ENCODE data around the gene CA5A. TPM values are rescaled to one million over a fixed set of nuclear protein-coding genes. Genes with fewer than 3 reads are reported as not detected.
"Not testable (repeated sequence)": the region's sequence is repeated elsewhere in the genome, so short reads cannot be mapped to it uniquely, and the experiment has no call there.

The CA5A gene
- total and polyA plus RNA-seq, 2 of the 13 experiments (the other 11 are each of a cell fraction or from before 2014, with no cell fraction given), result 66.8 to 106 TPM

DNA sequence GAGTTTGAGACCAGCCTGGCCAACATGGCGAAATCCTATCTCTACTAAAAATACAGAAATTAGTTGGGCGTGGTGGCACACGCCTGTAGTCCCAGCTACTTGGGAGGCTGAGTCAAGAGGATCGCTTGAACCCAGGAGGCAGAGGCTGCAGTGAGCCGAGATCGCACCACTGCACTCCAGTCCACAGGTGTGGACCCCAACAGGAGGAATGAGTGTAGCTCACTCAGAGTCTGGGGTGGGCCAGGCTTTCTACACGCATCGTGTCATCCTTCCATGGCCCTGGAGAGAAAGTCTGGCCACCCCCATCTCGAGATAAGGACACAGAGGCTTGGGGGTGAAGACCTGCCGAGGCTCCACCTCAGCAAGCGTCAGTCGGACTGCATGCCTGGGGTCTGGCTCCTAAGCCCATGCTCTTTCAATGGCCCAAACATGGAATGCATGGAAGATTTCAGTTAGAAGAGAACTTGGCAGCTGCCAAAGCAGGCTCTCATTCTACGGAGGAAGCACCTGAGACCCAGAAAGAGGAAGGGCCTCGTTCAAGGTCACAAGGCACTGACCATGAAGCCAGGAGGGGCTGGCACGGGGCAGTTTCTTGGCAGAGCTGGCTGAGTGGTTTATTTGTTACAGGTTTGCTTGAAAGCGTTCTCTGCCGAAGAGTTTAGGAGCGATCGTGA is 1.4 kb downstream of the CA5A start:
- intact Hi-C loops (cut with micrococcal nuclease; ENCODE audit: unreplicated experiment), result loop anchor here (5.0 kb wide), 1 partner anchor 168 kb away; the partner anchor contains the start of gene KLHDC4
- Histone ChIP-seq H3K4me2 (ENCODE audit: low read depth, low read length) (peak overlapping the region; percentile 90), H3K4me3 (replicated peaks in 1 of 3; ENCODE audit: insufficient read depth in 1 of 3, low read depth in 2 of 3, low read length in 3 of 3) (peak overlapping the region; percentile 58 to 83 (median 73)), H3K4me1 (ENCODE audit: insufficient read depth, low read length) (peaks cover 72% of the 10 kb centered on the region), H3K27ac (ENCODE audit: extremely low read length, insufficient read depth, low read length) (peak overlapping the region; percentile 94), H3K9ac (ENCODE audit: insufficient read depth, low read depth, low read length) (peak overlapping the region; percentile 85), H4K20me1 (ENCODE audit: insufficient read depth, low read length) (peaks cover 50% of the 10 kb centered on the region), H3K79me2 (ENCODE audit: insufficient read depth, low read length) (peaks cover 65% of the 10 kb centered on the region)
- 32% methylated on average over 15 of the region's 19 CpGs for WGBS (ENCODE audit: low lambda C conversion rate)
- H3K9me3 ChIP-seq (ENCODE audit: low read length); in situ Hi-C loops (cut with HindIII; ENCODE audit: extremely low pct_ligation_motif_present, low pct_unique_long_range_greater_than_20kb); BruUV-seq (replicated peaks); CTCF ChIA-PET (ENCODE audit: low intra/inter-chr PET ratio, low total read pairs); DNase-seq (ENCODE audit: low spot score); ATAC-seq; H3K36me3 ChIP-seq (replicated peaks in 1 of 2; ENCODE audit: control insufficient read depth in 1 of 2, insufficient read depth in 2 of 2, low read length in 2 of 2); H3K27me3 ChIP-seq (ENCODE audit: control insufficient read depth in 1 of 2, insufficient read depth in 2 of 2, low read length in 2 of 2); H2AFZ ChIP-seq (ENCODE audit: low read length); FAIRE-seq: not testable (repeated sequence)
- POLR2A ChIA-PET, result interaction anchor here (6.5 kb wide), 1 partner anchor 15 kb away, joined by 110 read pairs; the partner anchor contains the start of gene BANP
- TF ChIP-seq ZNF883 (CRISPR knock-in tag; IDR thresholded peaks at IDR 0.05; ENCODE audit: not compliant biosample characterization) (peak; percentile 11), ZMYM3 (CRISPR knock-in tag; IDR thresholded peaks at IDR 0.05) (peak; percentile 29; the same call in 1 of the 2 replicates), KIAA2018 (CRISPR knock-in tag; IDR thresholded peaks at IDR 0.05; ENCODE audit: borderline replicate concordance) (0 out of 2 replicates have a peak, but pooled peaks have one; percentile 30), ZNF224 (CRISPR knock-in tag; IDR thresholded peaks at IDR 0.05) (0 out of 2 replicates have a peak, but pooled peaks have one; percentile 6), TAF1 (CRISPR knock-in tag; IDR thresholded peaks at IDR 0.05) (0 out of 2 replicates have a peak, but pooled peaks have one; percentile 1), MTA1 (CRISPR knock-in tag; IDR thresholded peaks at IDR 0.05; ENCODE audit: borderline replicate concordance) (0 out of 2 replicates have a peak, but pooled peaks have one; percentile 46), ZNF543 (CRISPR knock-in tag; IDR thresholded peaks at IDR 0.05) (peak; percentile 47; the same call in 1 of the 2 replicates), ZNF570 (CRISPR knock-in tag; IDR thresholded peaks at IDR 0.05; ENCODE audit: borderline replicate concordance) (0 out of 2 replicates have a peak, but pooled peaks have one; percentile 3), ZSCAN21 (CRISPR knock-in tag; IDR thresholded peaks at IDR 0.05; ENCODE audit: borderline replicate concordance) (peak; percentile 60; the same call in 1 of the 2 replicates), ZNF770 (CRISPR knock-in tag; IDR thresholded peaks at IDR 0.05) (peak; percentile 95), ZNF556 (CRISPR knock-in tag; IDR thresholded peaks at IDR 0.05; ENCODE audit: borderline replicate concordance) (0 out of 2 replicates have a peak, but pooled peaks have one; percentile 18), ZFX (CRISPR knock-in tag; IDR thresholded peaks at IDR 0.05; ENCODE audit: low read depth) (0 out of 2 replicates have a peak, but pooled peaks have one; percentile 16)
